Activated CD8-positive, alpha-beta memory T cell treated with anti-CD3 and anti-CD28 coated beads for 48 hours (primary cell): ENCODE data around the gene FAM124A.

Experiments
- DNase-seq, 3 experiments: peaks; one replicate each; pipeline ENCODE4 v3.0.0-alpha.2; 2020; ENCODE audit warnings: low read depth in 2 of 3, low spot score in 2 of 3

FAM124A gene

GRCh38 chr13:51218626-51219025, 3.6 kb upstream of the FAM124A start:
- no peak for DNase-seq

GRCh38 chr13:51220706-51221105, 1.5 kb upstream of the FAM124A start:
- DNase-seq = no peak

GRCh38 chr13:51221108-51221507, 1.1 kb upstream of the FAM124A start:
- no peak for DNase-seq

GRCh38 chr13:51221674-51222036, 543 bp upstream of the FAM124A start:
- no peak for DNase-seq

GRCh38 chr13:51222686-51223559, 725 bp downstream of the FAM124A start:
- peak in 1 of 3 experiments; percentile 7 for DNase-seq

GRCh38 chr13:51223560-51224270, 1.5 kb downstream of the FAM124A start:
- no peak for DNase-seq

GRCh38 chr13:51225029-51225428, 2.8 kb downstream of the FAM124A start:
- DNase-seq = no peak

GRCh38 chr13:51227404-51227803, 5.2 kb downstream of the FAM124A start:
- no peak for DNase-seq

GRCh38 chr13:51229101-51229719, 7.0 kb downstream of the FAM124A start:
- DNase-seq = no peak

- DNase-seq = no peak
Observed at GRCh38 chr13:51229731-51230130, 7.5 kb downstream of the FAM124A start.

- no peak for DNase-seq
Observed at GRCh38 chr13:51230477-51231105, 8.4 kb downstream of the FAM124A start.

GRCh38 chr13:51231456-51231855, 9.3 kb downstream of the FAM124A start:
- DNase-seq = no peak

GRCh38 chr13:51232328-51232727, 10.1 kb downstream of the FAM124A start:
- DNase-seq = no peak

- no peak for DNase-seq
Observed at GRCh38 chr13:51233117-51233826, 11.1 kb downstream of the FAM124A start.

- DNase-seq = no peak
Observed at GRCh38 chr13:51234676-51235075, 12.5 kb downstream of the FAM124A start.

- no peak for DNase-seq
Observed at GRCh38 chr13:51235186-51235585, 13.0 kb downstream of the FAM124A start.

GRCh38 chr13:51235756-51236490, 13.7 kb downstream of the FAM124A start:
- DNase-seq = no peak

- DNase-seq = no peak
Observed at GRCh38 chr13:51236491-51236792, 14.2 kb downstream of the FAM124A start.

- no peak for DNase-seq
Observed at GRCh38 chr13:51237386-51237785, 15.2 kb downstream of the FAM124A start.

GRCh38 chr13:51237887-51238286, 15.7 kb downstream of the FAM124A start:
- DNase-seq = no peak
